Right ventricle myocardium superior (tissue), 1 donor: Measurements from ENCODE around the gene UQCC5. TPM values are rescaled to one million over a fixed set of nuclear protein-coding genes. Genes with fewer than 3 reads are reported as not detected.
A peak's percentile ranks its signal among the peaks of the same experiment; 100 is the strongest.
"Not testable (repeated sequence)": the region's sequence is repeated elsewhere in the genome, so short reads cannot be mapped to it uniquely, and the experiment has no call there.

Source experiments
- ATAC-seq: fragments of 200-7000 bp; cut with Tn5 transposase; one replicate; pipeline ENCODE4 v1.9.1; 2020; ENCODE audit warnings: mild to moderate bottlenecking; ENCODE audit not compliant: poor library complexity
- DNase-seq: peaks from one replicate; pipeline ENCODE4 v3.0.0-alpha.2; 2020
- intact Hi-C: fragments of 100-400 bp; cut with DNase I; formaldehyde crosslinking; loops from one replicate; pipeline ENCODE4 v1.11.2; 2022
- total RNA-seq: library from RNA; stranded (reverse); fragmentation: NEBNext Ultra II Directional; extraction: Animal tissue kit (Norgen Biotek cat#: 25700); gene quantifications from one replicate; pipeline ENCODE4 v1.2.1, GENCODE V29; 2021
- donor health status: DM: no; HTN: yes; CAD: no; lungs with severe emphysema.

The UQCC5 gene
- total RNA-seq, 1 donor from 2014 or later = 71.2 TPM

DNA sequence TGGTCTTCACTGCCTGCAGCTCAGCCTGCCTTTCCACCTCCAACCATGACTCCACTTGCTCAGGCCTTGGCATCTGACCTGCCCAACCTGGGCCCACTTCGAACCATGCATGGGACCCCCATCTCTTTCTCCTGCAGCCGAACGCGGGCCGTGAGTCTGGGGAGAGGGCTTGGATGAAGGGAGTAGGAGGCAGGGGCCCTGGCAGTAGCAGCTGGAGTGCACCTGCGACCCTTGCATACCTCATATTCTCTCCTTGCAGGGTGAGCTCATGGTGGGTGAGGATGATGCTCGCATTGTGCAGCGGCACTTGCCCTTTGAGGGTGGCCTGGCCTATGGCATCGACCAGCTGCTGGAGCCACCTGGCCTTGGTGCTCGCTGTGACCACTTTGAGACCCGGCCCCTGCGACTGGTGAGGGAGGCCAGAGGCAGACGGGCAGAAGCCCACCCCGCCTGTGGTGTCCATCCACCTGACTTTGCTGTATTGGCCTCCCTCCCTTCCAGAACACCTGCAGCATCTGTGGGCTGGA, 16.2 kb upstream of the UQCC5 start:
- DNase-seq (no peak), ATAC-seq (no peak)
- intact Hi-C loops = no loop called here

DNA sequence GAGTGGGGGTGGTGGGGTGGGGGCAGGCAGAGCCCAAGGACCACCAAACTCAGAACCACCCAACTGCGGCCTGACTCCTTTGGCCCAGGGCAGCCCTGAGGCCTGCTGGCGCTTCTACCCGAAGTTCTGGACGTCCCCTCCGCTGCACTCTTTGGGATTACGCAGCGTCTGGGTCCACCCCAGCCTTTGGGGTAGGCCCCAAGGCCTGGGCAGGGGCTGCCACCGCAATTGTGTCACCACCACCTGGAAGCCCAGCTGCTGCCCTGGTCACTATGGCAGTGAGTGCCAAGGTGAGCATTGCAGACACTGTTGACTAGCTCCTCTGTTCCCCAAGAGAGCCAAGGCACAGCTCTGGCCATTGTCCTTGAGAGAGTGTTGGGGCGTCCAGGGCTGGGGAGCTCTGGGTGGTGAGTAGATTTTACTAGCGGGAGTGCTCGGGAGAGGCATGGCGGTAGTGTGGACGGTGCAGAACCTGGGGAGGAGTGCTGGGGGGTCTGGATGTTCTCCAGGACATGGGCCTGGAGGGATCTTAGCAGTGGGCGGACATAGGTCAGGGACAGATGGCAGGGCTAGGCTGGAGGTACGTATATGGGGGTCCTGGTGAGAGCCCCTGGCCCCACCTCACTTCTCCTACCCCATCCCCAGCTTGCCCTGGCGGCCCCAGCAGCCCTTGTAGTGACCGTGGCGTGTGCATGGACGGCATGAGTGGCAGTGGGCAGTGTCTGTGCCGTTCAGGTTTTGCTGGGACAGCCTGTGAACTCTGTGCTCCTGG, 15.5 kb upstream of the UQCC5 start:
- no peak for ATAC-seq
- intact Hi-C loops = no loop called here
- DNase-seq = peak; percentile 43

DNA sequence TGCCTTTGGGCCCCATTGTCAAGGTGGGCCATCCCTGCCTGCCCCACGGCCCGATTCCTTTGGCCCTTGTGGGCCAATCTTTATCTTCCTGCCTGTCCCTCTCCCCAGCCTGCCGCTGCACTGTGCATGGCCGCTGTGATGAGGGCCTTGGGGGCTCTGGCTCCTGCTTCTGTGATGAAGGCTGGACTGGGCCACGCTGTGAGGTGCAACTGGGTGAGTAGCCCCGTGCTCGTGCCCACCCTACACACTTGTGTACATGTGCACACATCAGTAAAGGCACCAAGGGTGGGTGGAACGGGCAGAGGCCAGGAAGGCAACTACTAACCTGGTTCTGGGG, 14.9 kb upstream of the UQCC5 start:
- DNase-seq = peak; percentile 32
- no peak for ATAC-seq
- intact Hi-C loops = no loop called here

DNA sequence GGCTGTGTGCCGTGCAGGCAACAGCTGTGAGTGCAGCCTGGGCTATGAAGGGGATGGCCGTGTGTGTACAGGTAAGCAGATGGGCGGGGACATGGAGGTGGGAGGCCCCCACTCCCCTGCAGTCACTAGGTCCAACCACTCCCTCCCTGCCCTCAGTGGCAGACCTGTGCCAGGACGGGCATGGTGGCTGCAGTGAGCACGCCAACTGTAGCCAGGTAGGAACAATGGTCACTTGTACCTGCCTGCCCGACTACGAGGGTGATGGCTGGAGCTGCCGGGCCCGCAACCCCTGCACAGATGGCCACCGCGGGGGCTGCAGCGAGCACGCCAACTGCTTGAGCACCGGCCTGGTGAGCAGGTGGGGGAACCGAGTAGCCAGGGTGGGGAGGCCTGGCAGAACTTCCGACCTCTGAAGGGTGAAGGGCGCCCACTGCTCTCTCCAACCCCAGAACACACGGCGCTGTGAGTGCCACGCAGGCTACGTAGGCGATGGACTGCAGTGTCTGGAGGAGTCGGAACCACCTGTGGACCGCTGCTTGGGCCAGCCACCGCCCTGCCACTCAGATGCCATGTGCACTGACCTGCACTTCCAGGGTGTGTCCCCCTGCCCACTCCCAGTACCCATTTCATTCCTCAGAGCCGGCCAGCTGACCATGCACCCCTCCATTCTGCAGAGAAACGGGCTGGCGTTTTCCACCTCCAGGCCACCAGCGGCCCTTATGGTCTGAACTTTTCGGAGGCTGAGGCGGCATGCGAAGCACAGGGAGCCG, 14.3 kb upstream of the UQCC5 start:
- DNase-seq (peak; percentile 39), ATAC-seq (no peak)
- intact Hi-C loops = no loop called here

DNA sequence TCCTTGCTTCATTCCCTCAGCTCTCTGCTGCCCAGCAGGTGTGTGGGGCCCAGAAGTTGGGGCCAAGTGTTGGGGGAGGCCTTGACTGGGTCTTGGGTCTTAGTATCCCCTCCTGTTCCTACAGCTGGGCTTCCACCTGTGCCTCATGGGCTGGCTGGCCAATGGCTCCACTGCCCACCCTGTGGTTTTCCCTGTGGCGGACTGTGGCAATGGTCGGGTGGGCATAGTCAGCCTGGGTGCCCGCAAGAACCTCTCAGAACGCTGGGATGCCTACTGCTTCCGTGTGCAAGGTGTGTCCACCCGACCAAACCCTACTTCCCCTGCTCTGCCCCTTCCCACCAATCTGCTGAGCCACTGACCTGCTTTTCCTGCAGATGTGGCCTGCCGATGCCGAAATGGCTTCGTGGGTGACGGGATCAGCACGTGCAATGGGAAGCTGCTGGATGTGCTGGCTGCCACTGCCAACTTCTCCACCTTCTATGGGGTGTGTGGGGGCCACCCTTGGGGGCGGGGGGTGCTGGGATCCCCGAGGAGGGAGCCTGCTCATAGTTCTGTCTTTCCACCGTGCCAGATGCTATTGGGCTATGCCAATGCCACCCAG, 13.7 kb upstream of the UQCC5 start:
- intact Hi-C loops = no loop called here
- no peak for ATAC-seq
- DNase-seq = no peak

DNA sequence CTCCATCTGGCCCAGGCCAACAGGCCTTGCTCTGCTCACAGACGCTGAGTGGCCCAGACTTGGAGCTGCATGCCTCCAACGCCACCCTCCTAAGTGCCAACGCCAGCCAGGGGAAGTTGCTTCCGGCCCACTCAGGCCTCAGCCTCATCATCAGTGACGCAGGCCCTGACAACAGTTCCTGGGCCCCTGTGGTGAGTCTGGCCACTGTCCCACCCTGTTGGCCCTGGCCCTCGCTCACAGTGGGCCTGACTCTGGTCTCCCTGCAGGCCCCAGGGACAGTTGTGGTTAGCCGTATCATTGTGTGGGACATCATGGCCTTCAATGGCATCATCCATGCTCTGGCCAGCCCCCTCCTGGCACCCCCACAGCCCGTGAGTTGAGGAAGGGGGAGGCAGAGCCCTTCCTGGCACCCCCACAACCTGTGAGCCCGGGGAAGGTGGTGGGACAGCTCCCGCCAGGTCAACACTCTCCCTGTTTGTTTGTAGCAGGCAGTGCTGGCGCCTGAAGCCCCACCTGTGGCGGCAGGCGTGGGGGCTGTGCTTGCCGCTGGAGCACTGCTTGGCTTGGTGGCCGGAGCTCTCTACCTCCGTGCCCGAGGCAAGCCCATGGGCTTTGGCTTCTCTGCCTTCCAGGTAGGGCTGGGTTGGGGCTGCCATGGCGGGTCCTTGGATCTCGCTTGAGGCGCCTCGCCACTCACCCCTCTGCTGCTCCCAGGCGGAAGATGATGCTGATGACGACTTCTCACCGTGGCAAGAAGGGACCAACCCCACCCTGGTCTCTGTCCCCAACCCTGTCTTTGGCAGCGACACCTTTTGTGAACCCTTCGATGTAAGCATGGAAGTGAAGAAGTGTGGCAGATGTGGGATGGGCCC, 12.8 kb upstream of the UQCC5 start:
- intact Hi-C loops = no loop called here
- no peak for ATAC-seq
- peak; percentile 40 for DNase-seq

DNA sequence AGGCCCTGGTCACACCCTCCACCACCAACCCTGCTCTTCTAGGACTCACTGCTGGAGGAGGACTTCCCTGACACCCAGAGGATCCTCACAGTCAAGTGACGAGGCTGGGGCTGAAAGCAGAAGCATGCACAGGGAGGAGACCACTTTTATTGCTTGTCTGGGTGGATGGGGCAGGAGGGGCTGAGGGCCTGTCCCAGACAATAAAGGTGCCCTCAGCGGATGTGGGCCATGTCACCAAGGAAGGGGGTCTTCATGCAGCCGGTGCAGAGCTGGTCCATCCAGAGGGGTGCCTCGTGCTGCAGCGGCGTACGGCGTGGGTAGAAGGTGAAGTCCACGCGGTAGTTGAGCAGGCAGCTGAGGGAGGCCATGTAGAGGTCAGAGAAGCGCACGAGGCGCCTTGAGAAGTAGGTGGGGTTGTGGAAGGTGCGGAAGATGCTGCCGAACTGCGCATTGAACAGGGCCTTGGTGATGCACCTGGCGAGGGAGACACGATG, 12.1 kb upstream of the UQCC5 start:
- DNase-seq = peak; percentile 37
- intact Hi-C loops = no loop called here

DNA sequence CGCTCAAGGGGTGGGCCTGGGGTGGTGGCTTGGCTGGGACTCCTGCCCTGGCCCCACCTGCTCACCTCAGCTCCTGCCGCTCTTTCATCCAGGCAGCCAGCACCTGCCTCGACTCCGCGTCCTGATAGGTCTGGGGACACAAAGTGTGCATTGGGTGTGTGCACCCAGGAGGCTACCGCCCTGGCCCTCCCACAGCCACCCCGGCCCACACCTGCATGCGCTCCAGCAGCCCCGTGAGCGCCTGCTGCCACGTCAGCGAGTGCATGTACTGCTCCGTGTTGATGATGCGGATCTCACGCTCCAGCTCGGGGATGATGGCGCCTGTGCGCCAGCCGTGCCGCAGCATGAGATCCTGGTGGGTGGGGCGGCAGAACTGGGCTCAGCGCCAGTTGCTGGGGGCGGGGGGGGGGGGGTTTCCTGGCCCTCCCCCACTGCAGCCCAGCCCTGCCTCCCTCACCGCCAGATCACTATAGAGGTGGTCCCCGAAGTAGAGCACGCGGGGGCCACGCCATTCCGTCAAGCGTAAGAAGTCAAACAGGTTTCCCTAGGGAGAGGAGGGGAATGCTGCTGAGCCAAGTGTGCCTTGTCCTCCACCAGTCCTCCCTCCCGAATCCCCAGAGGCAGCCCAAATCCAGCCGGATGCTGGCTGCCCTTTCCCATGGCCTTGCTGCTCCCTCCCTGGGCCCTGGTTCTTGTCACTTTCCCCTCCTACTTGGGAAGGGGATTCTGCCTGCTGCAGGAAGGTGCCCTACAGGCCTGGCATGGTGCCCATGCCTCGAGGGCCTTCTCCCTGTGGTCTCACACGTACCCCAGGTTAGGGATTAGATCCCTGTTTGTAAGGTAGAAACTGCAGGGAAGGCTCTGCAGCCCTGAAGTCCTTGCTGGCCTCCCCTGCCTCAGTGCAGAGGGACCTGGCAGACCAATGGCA, 11.4 kb upstream of the UQCC5 start:
- ATAC-seq (peak; percentile 1), DNase-seq (peak; percentile 55)
- intact Hi-C loops = no loop called here

More for the DNA sequence above, 12.1 kb upstream of the UQCC5 start:
- no peak for ATAC-seq

DNA sequence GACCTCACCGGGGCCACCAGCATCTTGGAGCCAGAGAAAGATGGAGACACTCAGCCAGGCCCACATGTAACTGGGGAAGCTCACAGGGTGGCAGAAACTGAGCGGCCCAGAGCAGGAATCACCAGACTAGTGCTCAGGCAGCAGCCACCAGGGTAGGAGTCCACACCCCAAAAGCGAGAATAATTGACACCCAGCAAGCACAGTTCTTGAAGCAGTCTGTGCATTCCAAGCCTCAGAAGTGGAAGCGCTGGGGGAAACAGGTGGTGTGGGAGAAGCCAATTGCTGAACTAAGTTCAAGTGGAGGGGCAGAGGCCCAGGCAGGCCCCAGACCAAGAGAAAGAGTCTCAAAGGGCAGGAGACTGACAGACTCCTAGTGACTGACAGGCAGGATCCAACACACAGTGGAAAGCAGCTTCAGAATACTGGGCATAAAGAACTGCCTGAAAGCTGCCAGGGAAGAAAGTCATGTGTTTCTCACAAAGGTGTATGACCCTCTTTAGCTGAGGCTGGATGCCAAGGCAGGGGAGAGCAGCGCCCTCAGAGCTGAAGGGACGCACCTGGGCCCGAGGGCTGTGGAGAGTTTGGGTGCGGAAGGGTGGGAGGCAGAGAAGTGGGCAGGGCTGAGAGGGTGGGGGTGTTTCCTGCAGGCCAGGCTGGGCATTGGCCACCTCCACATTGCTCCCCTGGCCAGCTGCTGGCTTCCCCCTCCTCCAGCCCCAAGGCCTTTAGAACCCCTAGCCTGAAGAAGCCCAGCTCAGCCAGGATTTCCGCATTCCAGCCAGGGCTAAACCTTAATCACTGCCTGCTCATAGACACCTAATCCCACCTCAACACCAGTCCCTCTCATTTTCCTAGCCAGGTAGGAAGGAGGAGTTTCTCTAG, 10.5 kb upstream of the UQCC5 start:
- ATAC-seq (no peak), DNase-seq (peak; percentile 34)
- intact Hi-C loops = no loop called here

DNA sequence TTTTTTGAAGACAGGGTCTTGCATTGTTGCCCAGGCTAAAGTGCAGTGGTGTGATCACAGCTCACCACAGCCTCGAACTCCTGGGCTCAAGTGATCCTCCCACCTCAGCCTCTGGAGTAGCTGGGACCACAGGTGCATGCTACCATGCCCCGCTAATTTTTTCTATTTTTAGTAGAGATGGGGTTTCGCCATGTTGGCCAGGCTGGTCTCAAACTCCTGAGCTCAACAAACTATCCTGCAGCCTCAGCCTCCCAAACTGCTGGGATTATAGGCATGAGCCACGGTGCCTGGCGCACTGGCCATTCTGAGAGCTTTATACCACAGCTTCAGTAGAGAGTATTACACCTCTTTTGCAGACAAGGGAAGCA, 9.8 kb upstream of the UQCC5 start:
- DNase-seq, ATAC-seq, intact Hi-C loops: not testable (repeated sequence)

DNA sequence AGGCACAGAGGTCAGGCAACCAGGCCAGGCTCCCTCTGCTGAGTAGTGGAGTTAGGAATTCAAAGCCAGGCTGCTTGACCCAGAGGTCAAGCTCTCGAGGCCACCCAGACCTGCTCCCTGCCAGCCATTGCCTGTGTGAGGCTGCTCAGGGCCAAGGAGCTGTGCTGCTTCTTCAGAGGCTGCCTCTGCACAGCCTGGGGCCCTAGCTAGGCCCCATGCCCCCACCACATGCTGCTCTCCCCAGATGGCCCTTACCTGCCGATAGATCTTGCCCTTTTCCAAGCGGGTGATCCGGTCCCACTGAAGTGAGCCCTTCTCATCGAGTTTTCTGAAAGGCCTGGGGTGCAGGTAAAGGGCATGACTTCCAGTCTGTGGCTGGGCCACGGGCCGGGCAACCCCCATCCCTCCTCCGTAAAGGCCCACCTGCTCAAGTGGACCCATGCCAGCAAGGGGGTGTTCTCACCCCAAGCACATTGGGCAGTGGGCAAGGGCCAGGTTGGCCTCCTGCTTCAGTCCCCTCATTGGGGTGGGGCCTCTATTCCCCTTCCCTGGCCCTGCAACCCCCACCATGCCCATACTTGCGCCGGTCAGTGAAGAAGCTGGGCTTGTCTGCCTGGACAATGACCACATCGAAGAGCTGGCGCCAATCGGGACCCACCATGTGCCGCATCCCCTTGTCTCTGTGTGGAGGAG, 9.2 kb upstream of the UQCC5 start:
- ATAC-seq (no peak), DNase-seq (peak; percentile 43)
- intact Hi-C loops = no loop called here

DNA sequence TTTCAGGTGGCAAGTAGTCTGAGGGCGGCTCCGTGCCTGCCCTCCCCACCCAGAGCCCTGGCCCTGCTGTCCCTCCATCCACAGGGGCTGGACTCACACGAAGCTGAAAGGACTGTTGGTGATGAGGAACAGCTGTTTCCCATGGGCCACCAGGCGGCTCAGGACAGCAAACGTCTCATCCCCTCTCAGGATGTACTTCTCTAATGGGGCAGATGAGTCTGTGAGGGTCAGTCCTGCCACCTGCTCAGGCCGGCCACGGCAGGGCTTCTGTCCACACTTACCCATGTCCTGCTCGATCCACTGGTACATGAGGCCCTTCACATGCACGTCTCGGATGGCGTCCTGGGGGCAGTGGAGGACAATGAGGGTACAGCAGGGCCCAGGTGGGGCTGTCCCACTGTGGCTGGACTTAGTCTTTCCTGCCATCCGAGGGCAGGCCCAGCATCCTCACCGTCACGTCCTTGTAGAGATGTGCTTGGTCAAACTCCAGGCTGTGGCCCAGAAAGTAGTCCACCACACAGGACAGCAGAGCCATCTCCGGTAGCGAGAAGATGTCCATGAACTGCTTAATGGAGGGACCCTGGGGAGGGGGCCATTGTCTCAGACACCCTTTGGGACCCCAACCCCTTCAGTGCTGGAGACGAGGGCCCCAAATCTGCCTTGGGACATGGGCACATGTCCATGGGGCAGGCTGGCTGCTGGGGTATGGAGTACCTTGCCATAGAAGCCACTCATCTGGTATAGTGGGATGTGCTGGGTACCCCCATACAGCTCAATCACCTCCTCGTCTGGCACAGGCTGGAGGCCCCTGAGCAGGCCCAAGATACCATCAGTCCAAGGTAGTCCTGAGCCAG, 8.4 kb upstream of the UQCC5 start:
- DNase-seq (peak; percentile 40), ATAC-seq (no peak)
- intact Hi-C loops = no loop called here

DNA sequence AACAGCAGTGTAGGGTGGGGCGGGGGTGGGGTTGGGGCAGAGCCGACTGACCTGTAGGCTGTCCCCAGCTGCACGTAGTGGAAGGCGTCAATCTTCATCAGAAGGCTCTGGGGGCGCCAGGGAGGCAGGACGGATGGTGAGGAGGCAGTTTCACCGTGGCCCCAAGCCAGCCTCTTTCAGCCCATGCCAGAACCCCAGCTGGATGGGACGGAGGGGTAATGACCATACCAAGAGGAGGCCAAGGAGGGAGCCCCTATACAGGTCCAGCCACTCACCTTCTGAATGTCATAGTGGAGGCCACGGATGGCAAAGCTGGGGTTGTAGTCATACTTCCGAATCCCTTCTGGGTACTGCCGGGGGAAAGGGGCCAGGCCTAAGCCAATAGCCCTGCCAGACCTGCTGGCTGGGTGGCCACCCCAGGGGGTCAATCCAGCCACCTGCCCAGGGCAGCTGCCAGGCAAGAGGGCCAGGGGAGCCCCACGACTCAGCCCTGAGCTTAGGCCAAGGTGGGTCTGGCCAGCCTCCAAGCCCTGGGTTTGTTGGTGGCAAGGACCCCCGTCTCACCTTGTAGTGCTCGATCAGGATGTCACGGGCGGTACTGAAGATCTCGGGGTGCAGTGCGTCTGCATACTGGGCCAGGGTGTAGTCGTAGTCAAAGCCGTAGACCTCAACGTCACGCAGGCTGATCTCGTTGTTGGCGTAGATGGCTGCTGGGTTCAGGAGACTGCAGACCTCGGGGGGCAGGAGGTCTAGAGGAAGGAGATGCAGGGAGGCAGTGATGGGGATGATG, 7.6 kb upstream of the UQCC5 start:
- ATAC-seq (no peak), DNase-seq (no peak)
- intact Hi-C loops = no loop called here
